SK-N-SH (cell line): ENCODE measurements around the gene PBX4. TPM values are rescaled to one million over a fixed set of nuclear protein-coding genes. Genes with fewer than 3 reads are reported as not detected.

Experiments used
- CTCF ChIA-PET: fragments of 300-600, 350-600 bp; formaldehyde crosslinking; extraction: SDS; loops from one replicate; lab custom pipeline; 2021; lab: Yijun Ruan, JAX
- POLR2A ChIA-PET: fragments of 350-600 bp; sonication (Branson Sonifier 250); formaldehyde crosslinking; extraction: SDS; loops from one replicate; lab custom pipeline; 2020; ENCODE audit warnings: antibody characterized with exemption, inconsistent platforms; lab: Yijun Ruan, JAX
- DNase-seq: peaks from one replicate; pipeline ENCODE4 v3.0.0; 2012
- H2AFZ ChIP-seq: fragments of 200-600 bp; sonication (generic); 2 replicates; pipeline ENCODE4 v1.8.1; 2016; ENCODE audit warnings: antibody characterized with exemption, mild to moderate bottlenecking, low read depth
- H3F3A ChIP-seq: fragments of 200-600 bp; sonication (generic); replicated peaks from 2 replicates; pipeline ENCODE3; 2016; ENCODE audit warnings: antibody characterized with exemption, mild to moderate bottlenecking; ENCODE audit not compliant: insufficient read depth
- H3K27ac ChIP-seq, 2 experiments: fragments of 200-500 bp in 1 of 2; fragments of 200-600 bp in 1 of 2; sonication (Bioruptor generic) in 1 of 2; sonication (generic), shearing (Covaris generic) in 1 of 2; 2 replicates each; pipeline versions ENCODE4 v1.5.1 to v1.6.1; 2014 to 2016; ENCODE audit warnings: low read depth in 2 of 2, inconsistent platforms in 1 of 2, low read length in 1 of 2, mild to moderate bottlenecking in 1 of 2, mixed read lengths in 1 of 2
- H3K27me3 ChIP-seq: fragments of 200-600 bp; sonication (generic), shearing (Covaris generic); 2 replicates; pipeline ENCODE4 v1.6.1; 2016; ENCODE audit warnings: mixed run types; ENCODE audit not compliant: insufficient read depth
- H3K36me3 ChIP-seq, 2 experiments: fragments of 200-500 bp in 1 of 2; fragments of 200-600 bp in 1 of 2; sonication (Bioruptor generic) in 1 of 2; sonication (generic) in 1 of 2; replicated peaks in 1 of 2; 2 replicates each; pipeline versions ENCODE3 to v1.5.1; 2014 to 2016; ENCODE audit warnings: low read length in 1 of 2, mild to moderate bottlenecking in 1 of 2; ENCODE audit not compliant: insufficient read depth in 2 of 2, control insufficient read depth in 1 of 2
- H3K4me1 ChIP-seq, 2 experiments: fragments of 200-500 bp in 1 of 2; fragments of 200-600 bp in 1 of 2; sonication (Bioruptor generic) in 1 of 2; sonication (generic), shearing (Covaris generic) in 1 of 2; 2 replicates each; pipeline versions ENCODE4 v1.5.1 to v1.6.1; 2014 to 2016; ENCODE audit warnings: low read depth in 1 of 2, low read length in 1 of 2, mixed run types in 1 of 2; ENCODE audit not compliant: insufficient read depth in 2 of 2, control insufficient read depth in 1 of 2
- H3K4me2 ChIP-seq: fragments of 200-600 bp; sonication (generic), shearing (Covaris generic); 2 replicates; pipeline ENCODE4 v1.6.1; 2017; ENCODE audit warnings: mixed run types
- H3K4me3 ChIP-seq, 2 experiments: fragments of 200-500 bp in 1 of 2; fragments of 200-600 bp in 1 of 2; sonication (Bioruptor generic) in 1 of 2; sonication (generic), shearing (Covaris generic) in 1 of 2; 2 replicates each; pipeline versions ENCODE4 v1.5.1 to v1.8.1; 2014 to 2016; ENCODE audit warnings: low read depth in 2 of 2, inconsistent platforms in 1 of 2, low read length in 1 of 2, mild to moderate bottlenecking in 1 of 2, mixed read lengths in 1 of 2, moderate library complexity in 1 of 2
- H3K79me2 ChIP-seq: fragments of 200-600 bp; sonication (generic); 2 replicates; pipeline ENCODE4 v1.8.1; 2017; ENCODE audit warnings: mild to moderate bottlenecking; ENCODE audit not compliant: insufficient read depth
- H3K9ac ChIP-seq: fragments of 200-600 bp; sonication (generic); 2 replicates; pipeline ENCODE4 v1.6.1; 2017; ENCODE audit warnings: mixed run types
- H3K9me2 ChIP-seq: fragments of 200-600 bp; sonication (generic); 2 replicates; pipeline ENCODE4 v1.6.1; 2017; ENCODE audit warnings: mixed run types
- H3K9me3 ChIP-seq: fragments of 200-600 bp; sonication (generic); 2 replicates; pipeline ENCODE4 v1.6.1; 2017; ENCODE audit warnings: mixed run types, mild to moderate bottlenecking, moderate library complexity
- H4K20me1 ChIP-seq: fragments of 200-600 bp; sonication (generic); 2 replicates; pipeline ENCODE4 v1.6.1; 2017; ENCODE audit warnings: mild to moderate bottlenecking, mixed run types; ENCODE audit not compliant: insufficient read depth
- EZH2phosphoT487 ChIP-seq: fragments of 200-600 bp; sonication (generic); IDR thresholded peaks from 2 replicates; pipeline ENCODE4 v1.6.1; 2017; ENCODE audit warnings: low read depth, mixed run types, mild to moderate bottlenecking, antibody characterized with exemption, moderate library complexity, borderline replicate concordance
- FOXM1 ChIP-seq: IDR thresholded peaks from 2 replicates; pipeline ENCODE4 v1.4.0; 2012; ENCODE audit warnings: low read depth, mild to moderate bottlenecking
- JUND ChIP-seq: IDR thresholded peaks from 2 replicates; pipeline ENCODE4 v1.4.0; 2012
- MEF2A ChIP-seq: IDR thresholded peaks from 2 replicates; pipeline ENCODE4 v1.4.0; 2012; ENCODE audit warnings: low read depth, borderline replicate concordance
- MXI1 ChIP-seq: IDR thresholded peaks from 2 replicates; pipeline ENCODE4 v1.6.1; 2012; ENCODE audit warnings: mild to moderate bottlenecking, low read depth, low read length, improper control_type of control experiment
- NFIC ChIP-seq: IDR thresholded peaks from 2 replicates; pipeline ENCODE4 v1.4.0; 2012; ENCODE audit warnings: borderline replicate concordance
- NRF1 ChIP-seq: IDR thresholded peaks from 2 replicates; pipeline ENCODE4 v1.6.1; 2012; ENCODE audit warnings: low read depth, mild to moderate bottlenecking, low read length
- POLR2AphosphoS5 ChIP-seq: IDR thresholded peaks from 2 replicates; pipeline ENCODE4 v1.6.1; 2012; ENCODE audit warnings: low read depth, low read length
- RCOR1 ChIP-seq: fragments of 150-350 bp; IDR thresholded peaks from 2 replicates; pipeline ENCODE4 v1.6.1; 2017; ENCODE audit warnings: antibody characterized with exemption, low read length
- REST ChIP-seq: IDR thresholded peaks from 2 replicates; pipeline ENCODE4 v1.6.1; 2012; ENCODE audit warnings: mild to moderate bottlenecking, low read depth, low read length, moderate library complexity
- RFX5 ChIP-seq: IDR thresholded peaks from 2 replicates; pipeline ENCODE4 v1.6.1; 2012; ENCODE audit warnings: mild to moderate bottlenecking, improper control_type of control experiment, low read length
- RXRA ChIP-seq: IDR thresholded peaks from 2 replicates; pipeline ENCODE4 v1.4.0; 2012; ENCODE audit warnings: low read depth, mild to moderate bottlenecking, borderline replicate concordance
- SMC3 ChIP-seq: IDR thresholded peaks from 2 replicates; pipeline ENCODE4 v1.6.1; 2012; ENCODE audit warnings: low read depth, low read length, improper control_type of control experiment
- TAF1 ChIP-seq: IDR thresholded peaks from 2 replicates; pipeline ENCODE4 v1.6.1; 2012; ENCODE audit warnings: low read depth, mild to moderate bottlenecking, low read length, moderate library complexity, borderline replicate concordance
- USF2 ChIP-seq: fragments of 150-350 bp; IDR thresholded peaks from 2 replicates; pipeline ENCODE4 v1.6.1; 2017; ENCODE audit warnings: antibody characterized with exemption, low read length, low read depth, borderline replicate concordance
- WGBS: methylation state at CpG from one replicate; pipeline ENCODE4 v1.1.6; 2017; ENCODE audit warnings: low lambda C conversion rate; 5-methylcytosine and 5-hydroxymethylcytosine counted together
- polyA plus RNA-seq, 3 experiments: library from polyadenylated mRNA; depleted of rRNA; stranded (reverse); fragments of >200 nt; gene quantifications; 2 replicates each; pipeline ENCODE4 v1.2.3, GENCODE V29; 2012
- TF ChIP-seq, protein P1 (sequence below): IDR thresholded peaks from 2 replicates; pipeline ENCODE4 v1.4.0; 2012; ENCODE audit warnings: low read depth
- TF ChIP-seq, protein P2 (sequence below): IDR thresholded peaks from 2 replicates; pipeline ENCODE4 v1.4.0; 2012; ENCODE audit warnings: low read depth, borderline replicate concordance
- TF ChIP-seq, protein P3 (sequence below): fragments of 150-350 bp; IDR thresholded peaks from 2 replicates; pipeline ENCODE4 v1.6.1; 2016; ENCODE audit warnings: mild to moderate bottlenecking, low read depth, low read length

PBX4 gene
- polyA plus RNA-seq, 1 of the 3 experiments (the other 2 are of a cell fraction): 6.4 TPM

DNA sequence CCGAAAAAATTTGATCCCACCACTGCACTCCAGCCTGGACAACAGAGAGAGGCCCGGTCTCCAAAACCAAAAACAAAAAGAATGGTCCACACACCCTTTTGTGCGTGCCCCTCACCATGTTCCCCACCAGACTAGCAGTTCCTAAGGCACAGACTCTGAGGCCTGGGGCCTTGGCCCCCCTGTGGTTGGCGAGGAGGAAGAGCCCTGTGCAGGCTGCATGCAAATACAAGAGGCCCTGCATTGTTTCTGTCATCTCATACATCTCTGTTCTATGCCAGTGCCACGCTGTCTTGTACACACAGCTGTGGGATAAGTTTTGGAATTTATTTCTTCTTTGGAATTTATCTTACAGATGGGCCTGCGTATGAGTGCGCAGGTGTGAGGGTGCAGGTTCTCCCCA, 94.4 kb downstream of the PBX4 start:
- H3K79me2 ChIP-seq: peaks cover 67% of the 10 kb centered on the region

GRCh38 chr19:19523177-19523576, 95.3 kb downstream of the PBX4 start:
- H2AFZ ChIP-seq: no peak overlapping the region
- WGBS: 99% methylated on average over 3 of the region's 3 CpGs
- ChIA-PET POLR2A (no interaction called here), CTCF (interaction anchor here (1.2 kb wide), 1 partner anchor 9 kb away, joined by 7 read pairs; no protein-coding TSS in a partner anchor)
- no peak overlapping the region for H3K27ac ChIP-seq
- H3K9me2 ChIP-seq: no peaks in the 10 kb centered on the region
- H3K4me2 ChIP-seq: no peak overlapping the region
- no peaks in the 10 kb centered on the region for H3K9me3 ChIP-seq
- H3K36me3 ChIP-seq: peaks cover 19 to 31% of the 10 kb centered on the region in 2 experiments
- H3K27me3 ChIP-seq: no peaks in the 10 kb centered on the region
- H3F3A ChIP-seq: peaks cover 3% of the 10 kb centered on the region
- no peak for DNase-seq
- peaks cover 71% of the 10 kb centered on the region for H4K20me1 ChIP-seq
- peaks cover 76% of the 10 kb centered on the region for H3K79me2 ChIP-seq
- no peak overlapping the region for H3K9ac ChIP-seq
- no peaks in the 10 kb centered on the region; a peak in 1 of 4 replicates for H3K4me1 ChIP-seq
- no peak for TF ChIP-seq JUND
- TF ChIP-seq NFIC: no peak
- TF ChIP-seq RXRA: no peak
- no peak for TF ChIP-seq RFX5
- no peak for TF ChIP-seq SMC3
- no peak for TF ChIP-seq REST
- no peak for TF ChIP-seq MXI1
- TF ChIP-seq, protein P1, sequence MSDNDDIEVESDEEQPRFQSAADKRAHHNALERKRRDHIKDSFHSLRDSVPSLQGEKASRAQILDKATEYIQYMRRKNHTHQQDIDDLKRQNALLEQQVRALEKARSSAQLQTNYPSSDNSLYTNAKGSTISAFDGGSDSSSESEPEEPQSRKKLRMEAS: no peak
- no peak for TF ChIP-seq NRF1
- no peak for TF ChIP-seq USF2
- TF ChIP-seq, protein P2, sequence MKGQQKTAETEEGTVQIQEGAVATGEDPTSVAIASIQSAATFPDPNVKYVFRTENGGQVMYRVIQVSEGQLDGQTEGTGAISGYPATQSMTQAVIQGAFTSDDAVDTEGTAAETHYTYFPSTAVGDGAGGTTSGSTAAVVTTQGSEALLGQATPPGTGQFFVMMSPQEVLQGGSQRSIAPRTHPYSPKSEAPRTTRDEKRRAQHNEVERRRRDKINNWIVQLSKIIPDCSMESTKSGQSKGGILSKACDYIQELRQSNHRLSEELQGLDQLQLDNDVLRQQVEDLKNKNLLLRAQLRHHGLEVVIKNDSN: no peak
- no peak for TF ChIP-seq POLR2AphosphoS5
- no peak for TF ChIP-seq FOXM1
- no peak for TF ChIP-seq EZH2phosphoT487
- TF ChIP-seq, protein P3, sequence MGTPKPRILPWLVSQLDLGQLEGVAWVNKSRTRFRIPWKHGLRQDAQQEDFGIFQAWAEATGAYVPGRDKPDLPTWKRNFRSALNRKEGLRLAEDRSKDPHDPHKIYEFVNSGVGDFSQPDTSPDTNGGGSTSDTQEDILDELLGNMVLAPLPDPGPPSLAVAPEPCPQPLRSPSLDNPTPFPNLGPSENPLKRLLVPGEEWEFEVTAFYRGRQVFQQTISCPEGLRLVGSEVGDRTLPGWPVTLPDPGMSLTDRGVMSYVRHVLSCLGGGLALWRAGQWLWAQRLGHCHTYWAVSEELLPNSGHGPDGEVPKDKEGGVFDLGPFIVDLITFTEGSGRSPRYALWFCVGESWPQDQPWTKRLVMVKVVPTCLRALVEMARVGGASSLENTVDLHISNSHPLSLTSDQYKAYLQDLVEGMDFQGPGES: no peak
- no peak for TF ChIP-seq RCOR1
- TF ChIP-seq MEF2A: no peak
- H3K4me3 ChIP-seq: no peak overlapping the region

More for the DNA sequence above, 94.4 kb downstream of the PBX4 start:
- 96% methylated on average over 7 of the region's 7 CpGs for WGBS
- CTCF ChIA-PET: interaction anchor here (1.2 kb wide), 1 partner anchor 8 kb away, joined by 7 read pairs; no protein-coding TSS in a partner anchor
- TF ChIP-seq EZH2phosphoT487 (no peak), TAF1 (no peak)
- Histone ChIP-seq H3K9me3 (no peaks in the 10 kb centered on the region), H3K4me1 (peaks cover 0 to 2% of the 10 kb centered on the region in 2 experiments; a peak in 1 of 4 replicates), H4K20me1 (peaks cover 72% of the 10 kb centered on the region), H3K27ac (no peak overlapping the region), H3K36me3 (peaks cover 18 to 30% of the 10 kb centered on the region in 2 experiments), H3K9ac (no peak overlapping the region), H2AFZ (no peak overlapping the region), H3K27me3 (no peaks in the 10 kb centered on the region), H3K4me2 (no peak overlapping the region), H3F3A (peaks cover 3% of the 10 kb centered on the region), H3K9me2 (no peaks in the 10 kb centered on the region), H3K4me3 (no peak overlapping the region)
- DNase-seq: no peak
- POLR2A ChIA-PET: no interaction called here
